Choroid plexus epithelial cell (primary cell): Measurements from ENCODE around the gene MRPS2.
A peak's percentile ranks its signal among the peaks of the same experiment; 100 is the strongest.

ENCODE experiments used
- DNase-seq: peaks from one replicate; pipeline ENCODE4 v3.0.0-alpha.2; 2010; ENCODE audit warnings: low read depth
- H3K4me3 ChIP-seq: 2 replicates; pipeline ENCODE4 v1.5.1; 2011; ENCODE audit warnings: low read depth, mild to moderate bottlenecking, control low read depth, low read length, moderate library complexity
- CTCF ChIP-seq: conservative IDR thresholded peaks from 2 replicates; pipeline ENCODE4 v1.5.1; 2011; ENCODE audit warnings: low read depth, mild to moderate bottlenecking, control low read depth, inconsistent platforms, low read length, moderate library complexity

MRPS2 gene

GRCh38 chr9:135461936-135462335 is 38.5 kb upstream of the MRPS2 start:
- TF ChIP-seq CTCF: no peak
- no peak for DNase-seq
- H3K4me3 ChIP-seq: no peak overlapping the region

GRCh38 chr9:135463140-135463539 is 37.3 kb upstream of the MRPS2 start:
- no peak overlapping the region for H3K4me3 ChIP-seq
- no peak for TF ChIP-seq CTCF
- no peak for DNase-seq

GRCh38 chr9:135464181-135464580 is 36.3 kb upstream of the MRPS2 start:
- no peak overlapping the region for H3K4me3 ChIP-seq
- TF ChIP-seq CTCF: no peak
- DNase-seq: no peak

- no peak for TF ChIP-seq CTCF
- H3K4me3 ChIP-seq: peak overlapping the region; percentile 47
- peak; percentile 45 for DNase-seq
Measured at GRCh38 chr9:135468854-135469521, 31.5 kb upstream of the MRPS2 start.

GRCh38 chr9:135471791-135472640 is 28.5 kb upstream of the MRPS2 start:
- TF ChIP-seq CTCF: no peak
- DNase-seq: no peak
- no peak overlapping the region for H3K4me3 ChIP-seq

GRCh38 chr9:135473972-135474543 is 26.4 kb upstream of the MRPS2 start:
- TF ChIP-seq CTCF: no peak
- no peak for DNase-seq
- no peak overlapping the region for H3K4me3 ChIP-seq

- peak; percentile 64 for TF ChIP-seq CTCF
- DNase-seq: no peak
- no peak overlapping the region for H3K4me3 ChIP-seq
Measured at GRCh38 chr9:135474915-135475314, 25.6 kb upstream of the MRPS2 start.
